IMR-90 (cell line): ENCODE measurements around the gene AKAP6. TPM values are rescaled to one million over a fixed set of nuclear protein-coding genes. Genes with fewer than 3 reads are reported as not detected.

Experiments
- ATAC-seq: fragments of 200-7000 bp; cut with Tn5 transposase; 2 replicates; pipeline ENCODE4 v1.9.1; 2020; ENCODE audit warnings: low read depth, mild to moderate bottlenecking, moderate library complexity
- BruUV-seq: library from RNA; stranded (reverse); fragments of 400-500 nt; replicated peaks from 2 replicates; lab custom pipeline; 2021; lab: Mats Ljungman, UMichigan
- CTCF ChIA-PET: fragments of 300-600 bp; formaldehyde crosslinking; extraction: SDS; loops from one replicate; lab custom pipeline; 2021; ENCODE audit warnings: antibody characterized with exemption; lab: Yijun Ruan, JAX
- POLR2A ChIA-PET: fragments of 300-600 bp; sonication (Branson Sonifier 250); formaldehyde crosslinking; loops from one replicate; lab custom pipeline; 2022; ENCODE audit warnings: antibody characterized with exemption; ENCODE audit not compliant: unreplicated experiment; lab: Charles Lee
- DNase-seq: peaks from one replicate; pipeline ENCODE4 v3.0.0; 2013
- H2AFZ ChIP-seq: replicated peaks from 2 replicates; pipeline ENCODE3; 2013; ENCODE audit warnings: low read length, mild to moderate bottlenecking; ENCODE audit not compliant: poor library complexity
- H2AK5ac ChIP-seq: 2 replicates; pipeline ENCODE4 v1.6.1; 2013; ENCODE audit warnings: low read depth, low read length, inconsistent platforms
- H2AK9ac ChIP-seq: replicated peaks from 2 replicates; pipeline ENCODE3; 2013; ENCODE audit warnings: mild to moderate bottlenecking, low read depth, low read length, moderate library complexity; ENCODE audit not compliant: poor library complexity
- H2BK120ac ChIP-seq: 2 replicates; pipeline ENCODE4 v1.6.1; 2013; ENCODE audit warnings: low read depth, low read length, inconsistent platforms
- H2BK15ac ChIP-seq: 3 replicates; pipeline ENCODE4 v1.6.1; 2013; ENCODE audit warnings: low read depth, low read length, inconsistent platforms
- H2BK20ac ChIP-seq: 2 replicates; pipeline ENCODE4 v1.6.1; 2013; ENCODE audit warnings: low read depth, mild to moderate bottlenecking, inconsistent platforms, low read length, moderate library complexity
- H2BK5ac ChIP-seq: 2 replicates; pipeline ENCODE4 v1.6.1; 2013; ENCODE audit warnings: mild to moderate bottlenecking, low read depth, low read length, inconsistent platforms; ENCODE audit not compliant: poor library complexity, severe bottlenecking
- H3K14ac ChIP-seq: replicated peaks from 2 replicates; pipeline ENCODE4 v1.6.1; 2013; ENCODE audit warnings: low read depth, low read length, inconsistent platforms
- H3K18ac ChIP-seq: 2 replicates; pipeline ENCODE4 v1.6.1; 2013; ENCODE audit warnings: low read depth, low read length, control low read depth
- H3K23ac ChIP-seq: 2 replicates; pipeline ENCODE4 v1.6.1; 2013; ENCODE audit warnings: low read depth, low read length, inconsistent platforms
- H3K27ac ChIP-seq: 2 replicates; pipeline ENCODE4 v1.5.1; 2013; ENCODE audit warnings: mild to moderate bottlenecking, control low read depth, low read length; ENCODE audit not compliant: insufficient read depth
- H3K27me3 ChIP-seq: 2 replicates; pipeline ENCODE4 v1.6.1; 2013; ENCODE audit warnings: low read length; ENCODE audit not compliant: control insufficient read depth, insufficient read depth
- H3K36me3 ChIP-seq: 2 replicates; pipeline ENCODE4 v1.6.1; 2013; ENCODE audit warnings: low read length, mixed read lengths; ENCODE audit not compliant: control insufficient read depth, insufficient read depth
- H3K4ac ChIP-seq: 2 replicates; pipeline ENCODE4 v1.6.1; 2013; ENCODE audit warnings: low read depth, low read length, inconsistent platforms
- H3K4me1 ChIP-seq: 2 replicates; pipeline ENCODE4 v1.6.1; 2013; ENCODE audit warnings: low read length, mixed read lengths; ENCODE audit not compliant: control insufficient read depth, insufficient read depth
- H3K4me2 ChIP-seq: 2 replicates; pipeline ENCODE4 v1.6.1; 2013; ENCODE audit warnings: low read depth, mild to moderate bottlenecking, control low read depth, low read length, moderate library complexity
- H3K4me3 ChIP-seq: 2 replicates; pipeline ENCODE4 v1.5.1; 2013; ENCODE audit warnings: low read depth, mild to moderate bottlenecking, control low read depth, low read length, moderate library complexity; ENCODE audit not compliant: insufficient read depth
- H3K56ac ChIP-seq: 2 replicates; pipeline ENCODE4 v1.6.1; 2013; ENCODE audit warnings: low read length, inconsistent platforms; ENCODE audit not compliant: insufficient read depth; ENCODE audit errors: extremely low read depth
- H3K79me1 ChIP-seq, 2 experiments: 2 replicates each; pipeline ENCODE4 v1.6.1; 2013; ENCODE audit warnings: low read length in 2 of 2, inconsistent platforms in 1 of 2, low read depth in 1 of 2
- H3K9ac ChIP-seq: 2 replicates; pipeline ENCODE4 v1.6.1; 2013; ENCODE audit warnings: low read depth, low read length, control low read depth
- H3K9me1 ChIP-seq: 2 replicates; pipeline ENCODE4 v1.6.1; 2013; ENCODE audit warnings: low read length, inconsistent platforms; ENCODE audit not compliant: insufficient read depth
- H3K9me3 ChIP-seq: 2 replicates; pipeline ENCODE4 v1.6.1; 2013; ENCODE audit warnings: low read length; ENCODE audit not compliant: control insufficient read depth, insufficient read depth
- H4K20me1 ChIP-seq: 2 replicates; pipeline ENCODE4 v1.6.1; 2013; ENCODE audit warnings: low read length, inconsistent platforms; ENCODE audit not compliant: insufficient read depth
- H4K5ac ChIP-seq: 2 replicates; pipeline ENCODE4 v1.6.1; 2013; ENCODE audit warnings: mild to moderate bottlenecking, low read depth, low read length, control low read depth
- H4K8ac ChIP-seq, 2 experiments: 2 replicates each; pipeline ENCODE4 v1.6.1; 2013; ENCODE audit warnings: low read depth in 2 of 2, low read length in 2 of 2, control low read depth in 1 of 2, inconsistent platforms in 1 of 2
- H4K91ac ChIP-seq: 2 replicates; pipeline ENCODE4 v1.6.1; 2013; ENCODE audit warnings: low read depth, low read length, inconsistent platforms; ENCODE audit not compliant: insufficient read depth
- BHLHE40 ChIP-seq: fragments of 150-350 bp; IDR thresholded peaks from 2 replicates; pipeline ENCODE4 v1.6.1; 2016; ENCODE audit warnings: mild to moderate bottlenecking, low read depth, low read length
- CEBPB ChIP-seq: IDR thresholded peaks from 2 replicates; pipeline ENCODE4 v1.6.1; 2012; ENCODE audit warnings: low read depth, low read length, improper control_type of control experiment
- CHD1 ChIP-seq: IDR thresholded peaks from 2 replicates; pipeline ENCODE4 v1.6.1; 2012; ENCODE audit warnings: low read depth, low read length, improper control_type of control experiment
- FOS ChIP-seq: fragments of 150-350 bp; IDR thresholded peaks from 2 replicates; pipeline ENCODE4 v1.6.1; 2016; ENCODE audit warnings: low read depth, low read length
- MAFK ChIP-seq: IDR thresholded peaks from 2 replicates; pipeline ENCODE4 v1.6.1; 2012; ENCODE audit warnings: low read depth, low read length, improper control_type of control experiment
- MAZ ChIP-seq: IDR thresholded peaks from 2 replicates; pipeline ENCODE4 v1.6.1; 2012; ENCODE audit warnings: low read depth, mild to moderate bottlenecking, low read length, improper control_type of control experiment, moderate library complexity, borderline replicate concordance
- MXI1 ChIP-seq: IDR thresholded peaks from 2 replicates; pipeline ENCODE4 v1.6.1; 2012; ENCODE audit warnings: low read depth, mild to moderate bottlenecking, low read length, moderate library complexity, borderline replicate concordance
- NFE2L2 ChIP-seq: fragments of 150-350 bp; IDR thresholded peaks from 2 replicates; pipeline ENCODE4 v1.6.1; 2016; ENCODE audit warnings: low read depth, mild to moderate bottlenecking, low read length
- POLR2A ChIP-seq: IDR thresholded peaks from 2 replicates; pipeline ENCODE4 v1.6.1; 2012; ENCODE audit warnings: mild to moderate bottlenecking, low read depth, low read length
- RAD21 ChIP-seq: IDR thresholded peaks from 2 replicates; pipeline ENCODE4 v1.6.1; 2012; ENCODE audit warnings: low read length, improper control_type of control experiment
- RCOR1 ChIP-seq: IDR thresholded peaks from 2 replicates; pipeline ENCODE4 v1.6.1; 2012; ENCODE audit warnings: mild to moderate bottlenecking, low read length, improper control_type of control experiment; ENCODE audit not compliant: insufficient replicate concordance
- RFX5 ChIP-seq: IDR thresholded peaks from 2 replicates; pipeline ENCODE4 v1.8.0; 2012; ENCODE audit warnings: low read depth, mild to moderate bottlenecking, low read length, moderate library complexity
- SMC3 ChIP-seq: fragments of 150-350 bp; IDR thresholded peaks from 2 replicates; pipeline ENCODE4 v1.6.1; 2016; ENCODE audit warnings: low read depth, mild to moderate bottlenecking, antibody characterized with exemption, low read length, moderate library complexity
- WGBS, 2 experiments: methylation state at CpG; one replicate each; pipeline versions ENCODE4 v1.1.5 to v1.1.7; 2013; ENCODE audit warnings: missing lambda C conversion rate in 2 of 2; ENCODE audit not compliant: insufficient read length in 1 of 2; ENCODE audit errors: extremely low coverage in 2 of 2; 5-methylcytosine and 5-hydroxymethylcytosine counted together
- dilution Hi-C: fragments of 300-500 bp; cut with HindIII; formaldehyde crosslinking; loops from one replicate; pipeline ENCODE4 v1.14.3; 2018; ENCODE audit warnings: low sequenced_read_pairs; ENCODE audit not compliant: unreplicated experiment
- in situ Hi-C: fragments of 300-500 bp; cut with MboI; formaldehyde crosslinking; loops from 3 replicates; pipeline ENCODE4 v1.14.3; 2019; ENCODE audit warnings: low sequenced_read_pairs, inconsistent platforms, mixed read lengths
- intact Hi-C: fragments of 100-400 bp; cut with micrococcal nuclease; formaldehyde crosslinking; loops from 2 replicates; pipeline ENCODE4 v1.10.0; 2022
- polyA plus RNA-seq, 3 experiments: library from polyadenylated mRNA; depleted of rRNA; stranded (reverse); fragments of >200 nt; gene quantifications; 2 replicates each; pipeline ENCODE4 v1.2.3, GENCODE V29; 2012; ENCODE audit warnings: low replicate concordance in 1 of 3
- total RNA-seq: library from RNA; depleted of rRNA; stranded (reverse); fragments of >200 nt; gene quantifications from 2 replicates; pipeline ENCODE4 v1.2.3, GENCODE V29; 2012
- TF ChIP-seq, protein P1 (sequence below): fragments of 150-350 bp; IDR thresholded peaks from 2 replicates; pipeline ENCODE4 v1.6.1; 2016; ENCODE audit warnings: low read depth, mild to moderate bottlenecking, low read length, moderate library complexity, borderline replicate concordance
- TF ChIP-seq, protein P2 (sequence below): fragments of 150-350 bp; IDR thresholded peaks from 2 replicates; pipeline ENCODE4 v1.6.1; 2017; ENCODE audit warnings: mild to moderate bottlenecking, antibody characterized with exemption, low read length, low read depth
- TF ChIP-seq, protein P3 (sequence below): conservative IDR thresholded peaks from 2 replicates; pipeline ENCODE4 v1.5.1; 2012; ENCODE audit warnings: mild to moderate bottlenecking, low read depth, low read length, improper control_type of control experiment

The AKAP6 gene
- total and polyA plus RNA-seq, 2 of the 4 experiments (the other 2 are of a cell fraction): 0.22 to 1.6 TPM

DNA sequence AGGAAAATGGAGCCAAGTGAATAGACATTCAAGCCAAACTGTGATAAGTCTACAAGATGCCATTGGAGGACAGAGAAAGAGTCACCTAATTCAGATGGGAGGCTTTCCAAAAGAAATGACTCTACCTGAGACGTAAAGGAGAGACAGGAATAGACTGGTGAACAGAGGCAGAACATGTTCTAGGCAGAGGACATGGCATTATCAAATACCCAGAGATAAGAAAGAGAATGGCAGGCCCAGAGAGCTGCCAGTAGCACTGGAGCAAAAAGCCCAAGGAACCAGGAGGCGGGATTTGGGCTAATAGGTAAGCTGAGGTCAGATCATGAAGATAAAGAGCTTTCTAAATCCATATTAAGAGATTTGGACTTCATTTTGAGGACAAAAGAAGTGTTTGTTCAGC is 207.1 kb downstream of the AKAP6 start:
- Histone ChIP-seq H4K8ac (no peak overlapping the region), H3K18ac (no peak overlapping the region), H3K9me1 (no peaks in the 10 kb centered on the region), H2BK5ac (no peak overlapping the region), H3K9ac (no peak overlapping the region), H3K23ac (no peak overlapping the region), H4K20me1 (no peaks in the 10 kb centered on the region), H4K5ac (no peak overlapping the region), H4K91ac (no peak overlapping the region), H3K9me3 (no peaks in the 10 kb centered on the region), H3K27ac (no peak overlapping the region), H3K14ac (no peak overlapping the region), H3K79me1 (no peaks in the 10 kb centered on the region), H3K4me1 (no peaks in the 10 kb centered on the region), H2AFZ (no peak overlapping the region), H3K27me3 (peaks cover 7% of the 10 kb centered on the region), H2AK9ac (no peak overlapping the region), H3K4me2 (no peak overlapping the region), H2AK5ac (no peak overlapping the region), H2BK20ac (no peak overlapping the region), H3K4ac (no peak overlapping the region), H3K4me3 (no peak overlapping the region), H2BK15ac (no peak overlapping the region), H3K56ac (no peak overlapping the region), H3K36me3 (no peaks in the 10 kb centered on the region), H2BK120ac (no peak overlapping the region)
- ATAC-seq (no peak), DNase-seq (no peak)
- POLR2A ChIA-PET: no interaction called here
- CTCF ChIA-PET: no interaction called here
- 43% methylated on average over 1 of the region's 2 CpGs; no CpG with 5 or more reads in 1 of the 2 experiments for WGBS, 2 experiments
- no TSS peak for BruUV-seq
- dilution Hi-C loops (no loop called here), in situ Hi-C loops (no loop called here), intact Hi-C loops (no loop called here)
- TF ChIP-seq POLR2A (no peak), RAD21 (no peak), BHLHE40 (no peak), NFE2L2 (no peak), SMC3 (no peak), MAZ (no peak), FOS (no peak), MXI1 (no peak), CEBPB (no peak), CHD1 (no peak), MAFK (no peak), RCOR1 (no peak), RFX5 (no peak)
- TF ChIP-seq, protein P1, sequence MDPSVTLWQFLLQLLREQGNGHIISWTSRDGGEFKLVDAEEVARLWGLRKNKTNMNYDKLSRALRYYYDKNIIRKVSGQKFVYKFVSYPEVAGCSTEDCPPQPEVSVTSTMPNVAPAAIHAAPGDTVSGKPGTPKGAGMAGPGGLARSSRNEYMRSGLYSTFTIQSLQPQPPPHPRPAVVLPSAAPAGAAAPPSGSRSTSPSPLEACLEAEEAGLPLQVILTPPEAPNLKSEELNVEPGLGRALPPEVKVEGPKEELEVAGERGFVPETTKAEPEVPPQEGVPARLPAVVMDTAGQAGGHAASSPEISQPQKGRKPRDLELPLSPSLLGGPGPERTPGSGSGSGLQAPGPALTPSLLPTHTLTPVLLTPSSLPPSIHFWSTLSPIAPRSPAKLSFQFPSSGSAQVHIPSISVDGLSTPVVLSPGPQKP: no peak
- TF ChIP-seq, protein P2, sequence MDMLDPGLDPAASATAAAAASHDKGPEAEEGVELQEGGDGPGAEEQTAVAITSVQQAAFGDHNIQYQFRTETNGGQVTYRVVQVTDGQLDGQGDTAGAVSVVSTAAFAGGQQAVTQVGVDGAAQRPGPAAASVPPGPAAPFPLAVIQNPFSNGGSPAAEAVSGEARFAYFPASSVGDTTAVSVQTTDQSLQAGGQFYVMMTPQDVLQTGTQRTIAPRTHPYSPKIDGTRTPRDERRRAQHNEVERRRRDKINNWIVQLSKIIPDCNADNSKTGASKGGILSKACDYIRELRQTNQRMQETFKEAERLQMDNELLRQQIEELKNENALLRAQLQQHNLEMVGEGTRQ: no peak
- TF ChIP-seq, protein P3, sequence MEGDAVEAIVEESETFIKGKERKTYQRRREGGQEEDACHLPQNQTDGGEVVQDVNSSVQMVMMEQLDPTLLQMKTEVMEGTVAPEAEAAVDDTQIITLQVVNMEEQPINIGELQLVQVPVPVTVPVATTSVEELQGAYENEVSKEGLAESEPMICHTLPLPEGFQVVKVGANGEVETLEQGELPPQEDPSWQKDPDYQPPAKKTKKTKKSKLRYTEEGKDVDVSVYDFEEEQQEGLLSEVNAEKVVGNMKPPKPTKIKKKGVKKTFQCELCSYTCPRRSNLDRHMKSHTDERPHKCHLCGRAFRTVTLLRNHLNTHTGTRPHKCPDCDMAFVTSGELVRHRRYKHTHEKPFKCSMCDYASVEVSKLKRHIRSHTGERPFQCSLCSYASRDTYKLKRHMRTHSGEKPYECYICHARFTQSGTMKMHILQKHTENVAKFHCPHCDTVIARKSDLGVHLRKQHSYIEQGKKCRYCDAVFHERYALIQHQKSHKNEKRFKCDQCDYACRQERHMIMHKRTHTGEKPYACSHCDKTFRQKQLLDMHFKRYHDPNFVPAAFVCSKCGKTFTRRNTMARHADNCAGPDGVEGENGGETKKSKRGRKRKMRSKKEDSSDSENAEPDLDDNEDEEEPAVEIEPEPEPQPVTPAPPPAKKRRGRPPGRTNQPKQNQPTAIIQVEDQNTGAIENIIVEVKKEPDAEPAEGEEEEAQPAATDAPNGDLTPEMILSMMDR: no peak
